Measurements from ENCODE around the gene GPS2. TPM values are rescaled to one million over a fixed set of nuclear protein-coding genes. Genes with fewer than 3 reads are reported as not detected.

GPS2 gene
- total and polyA plus RNA-seq, 2 donors (not counting 3 experiments of a cell fraction or from before 2014, with no cell fraction given) = 51.6 to 132 TPM

GRCh38 chr17:7326186-7326585 is 11.0 kb upstream of the GPS2 start:
- no peaks in the 10 kb centered on the region for H4K20me1 ChIP-seq (replicated peaks; ENCODE audit: control insufficient read depth, extremely low read depth, insufficient read depth, low read length)

More at GRCh38 chr17:7326186-7326585, 11.0 kb upstream of the GPS2 start:
- DNase-seq (ENCODE audit: low read depth, low spot score) (no peak), FAIRE-seq (no peak)
- H2AFZ ChIP-seq (ENCODE audit: low read depth, low read length) = no peak overlapping the region
- H3K9me3 ChIP-seq (replicated peaks; ENCODE audit: control insufficient read depth, insufficient read depth, low read length) = no peaks in the 10 kb centered on the region
- no peaks in the 10 kb centered on the region for H3K9me1 ChIP-seq (replicated peaks; ENCODE audit: control insufficient read depth, extremely low read depth, insufficient read depth, low read length)
- intact Hi-C loops (cut with micrococcal nuclease) (no loop called here), dilution Hi-C loops (cut with MboI; ENCODE audit: extremely low pct_ligation_motif_present, low sequenced_read_pairs) (no loop called here)
- no peak overlapping the region for H3K4me3 ChIP-seq (replicated peaks in 1 of 3; ENCODE audit: insufficient read depth in 1 of 3, low read depth in 1 of 3, low read length in 3 of 3)
- ChIA-PET CTCF (interaction anchor here (1.0 to 1.2 kb wide), 2 partner anchors 19 to 30 kb away, joined by 3 to 4 read pairs; no protein-coding TSS in a partner anchor), POLR2A (no interaction called here)
- BruUV-seq (replicated peaks) = no TSS peak
- H3K27me3 ChIP-seq (ENCODE audit: control insufficient read depth in 2 of 2, insufficient read depth in 2 of 2, low read length in 2 of 2) = no peaks in the 10 kb centered on the region
- peaks cover 10 to 32% of the 10 kb centered on the region in 2 experiments for H3K36me3 ChIP-seq (ENCODE audit: control insufficient read depth in 2 of 2, extremely low read depth in 1 of 2, insufficient read depth in 2 of 2, low read length in 2 of 2)
- no peak for TF ChIP-seq MAX (IDR thresholded peaks at IDR 0.05; ENCODE audit: insufficient read depth, insufficient read length)
- no peak for TF ChIP-seq MYC (IDR thresholded peaks at IDR 0.05; ENCODE audit: low read depth, low read length)
- TF ChIP-seq EZH2 (IDR thresholded peaks at IDR 0.05; ENCODE audit: borderline replicate concordance, low read depth, low read length, severe bottlenecking) = no peak
- TF ChIP-seq, protein P1, sequence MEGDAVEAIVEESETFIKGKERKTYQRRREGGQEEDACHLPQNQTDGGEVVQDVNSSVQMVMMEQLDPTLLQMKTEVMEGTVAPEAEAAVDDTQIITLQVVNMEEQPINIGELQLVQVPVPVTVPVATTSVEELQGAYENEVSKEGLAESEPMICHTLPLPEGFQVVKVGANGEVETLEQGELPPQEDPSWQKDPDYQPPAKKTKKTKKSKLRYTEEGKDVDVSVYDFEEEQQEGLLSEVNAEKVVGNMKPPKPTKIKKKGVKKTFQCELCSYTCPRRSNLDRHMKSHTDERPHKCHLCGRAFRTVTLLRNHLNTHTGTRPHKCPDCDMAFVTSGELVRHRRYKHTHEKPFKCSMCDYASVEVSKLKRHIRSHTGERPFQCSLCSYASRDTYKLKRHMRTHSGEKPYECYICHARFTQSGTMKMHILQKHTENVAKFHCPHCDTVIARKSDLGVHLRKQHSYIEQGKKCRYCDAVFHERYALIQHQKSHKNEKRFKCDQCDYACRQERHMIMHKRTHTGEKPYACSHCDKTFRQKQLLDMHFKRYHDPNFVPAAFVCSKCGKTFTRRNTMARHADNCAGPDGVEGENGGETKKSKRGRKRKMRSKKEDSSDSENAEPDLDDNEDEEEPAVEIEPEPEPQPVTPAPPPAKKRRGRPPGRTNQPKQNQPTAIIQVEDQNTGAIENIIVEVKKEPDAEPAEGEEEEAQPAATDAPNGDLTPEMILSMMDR (IDR thresholded peaks at IDR 0.05; ENCODE audit: extremely low read depth in 1 of 2, insufficient read depth in 1 of 2, low read depth in 1 of 2, low read length in 2 of 2) = no peak
- no peak for TF ChIP-seq JUN (IDR thresholded peaks at IDR 0.05; ENCODE audit: borderline replicate concordance, insufficient read depth, insufficient read length, low read depth)
- no peak for TF ChIP-seq POLR2AphosphoS5 (IDR thresholded peaks at IDR 0.05; ENCODE audit: insufficient read depth, low read depth, low read length)
- no peak for TF ChIP-seq GATA2 (IDR thresholded peaks at IDR 0.05; ENCODE audit: insufficient read depth, insufficient read length, low read depth, low read length)
- TF ChIP-seq POLR2A (IDR thresholded peaks at IDR 0.05; ENCODE audit: low read depth, low read length) = no peak
- TF ChIP-seq FOS (IDR thresholded peaks at IDR 0.05; ENCODE audit: borderline replicate concordance, insufficient read depth, low read length) = no peak
- H3K79me2 ChIP-seq (ENCODE audit: control insufficient read depth, insufficient read depth, low read length) = peaks cover 10% of the 10 kb centered on the region
- no peak overlapping the region for H3K9ac ChIP-seq (replicated peaks; ENCODE audit: extremely low read depth, insufficient read depth, low read length)
- H3K4me1 ChIP-seq (ENCODE audit: control insufficient read depth, extremely low read depth, insufficient read depth, low read length) = peaks cover 10% of the 10 kb centered on the region
- no peak overlapping the region for H3K4me2 ChIP-seq (ENCODE audit: insufficient read depth, low read length)
- H3K27ac ChIP-seq (ENCODE audit: insufficient read depth, low read depth, low read length) = no peak overlapping the region

Measured in endothelial cell of umbilical vein (primary cell).